SH-SY5Y (cell line): ENCODE data around the gene VAV3.

Experiments used
- GATA2 ChIP-seq: IDR thresholded peaks from 2 replicates; pipeline ENCODE4 v1.6.1; 2011; ENCODE audit warnings: mild to moderate bottlenecking, low read depth, low read length
- GATA3 ChIP-seq: IDR thresholded peaks from 2 replicates; pipeline ENCODE4 v1.6.1; 2011; ENCODE audit warnings: low read depth, mild to moderate bottlenecking, low read length, moderate library complexity

GRCh38 chr1:107851418-107851817 lies 113.6 kb downstream of the VAV3 start:
- TF ChIP-seq GATA2 (no peak), GATA3 (no peak)
